ENCODE measurements around the gene LRRN2.

The LRRN2 gene

DNA sequence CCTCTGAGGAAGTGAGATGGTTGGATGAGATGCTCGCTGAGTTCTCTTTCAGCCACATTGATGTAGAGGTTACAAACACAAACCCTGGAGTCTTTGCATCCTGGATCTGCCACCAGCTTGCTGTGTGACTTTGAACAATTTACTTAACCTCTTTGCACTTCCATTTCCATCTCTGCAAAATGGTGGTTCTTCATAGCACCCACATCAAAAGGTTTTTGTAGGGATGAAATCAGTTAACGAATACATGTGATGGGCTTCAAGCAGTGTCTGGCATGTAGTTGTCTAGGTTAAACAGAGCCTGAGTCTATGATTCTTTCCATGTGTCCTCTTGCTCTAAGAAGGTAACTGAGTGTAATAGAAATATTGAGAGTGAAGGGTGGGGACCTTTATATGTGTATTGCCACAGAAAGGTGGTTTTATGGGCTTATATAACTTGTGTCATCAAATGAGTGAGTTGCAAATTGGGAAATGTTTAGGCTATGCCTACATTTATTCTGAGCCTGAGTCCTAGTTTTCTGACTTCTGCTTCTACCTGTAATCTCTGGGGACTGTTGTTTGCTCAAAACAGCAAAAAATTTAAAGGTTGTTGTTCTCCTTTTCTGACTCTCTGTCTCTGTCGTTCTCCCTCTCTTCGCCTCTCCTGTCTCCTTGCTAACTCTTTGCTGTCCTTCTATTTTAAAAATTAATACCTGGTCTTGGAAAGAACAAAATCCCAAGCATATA, 27.3 kb upstream of the LRRN2 start:
- no peak overlapping the region for H3K4me3 ChIP-seq (ENCODE audit: low read depth, low read length)
- in situ Hi-C loops (cut with HindIII; ENCODE audit: low sequenced_read_pairs): no loop called here
- DNase-seq (ENCODE audit: low read depth): no peak
- TF ChIP-seq, protein P1, sequence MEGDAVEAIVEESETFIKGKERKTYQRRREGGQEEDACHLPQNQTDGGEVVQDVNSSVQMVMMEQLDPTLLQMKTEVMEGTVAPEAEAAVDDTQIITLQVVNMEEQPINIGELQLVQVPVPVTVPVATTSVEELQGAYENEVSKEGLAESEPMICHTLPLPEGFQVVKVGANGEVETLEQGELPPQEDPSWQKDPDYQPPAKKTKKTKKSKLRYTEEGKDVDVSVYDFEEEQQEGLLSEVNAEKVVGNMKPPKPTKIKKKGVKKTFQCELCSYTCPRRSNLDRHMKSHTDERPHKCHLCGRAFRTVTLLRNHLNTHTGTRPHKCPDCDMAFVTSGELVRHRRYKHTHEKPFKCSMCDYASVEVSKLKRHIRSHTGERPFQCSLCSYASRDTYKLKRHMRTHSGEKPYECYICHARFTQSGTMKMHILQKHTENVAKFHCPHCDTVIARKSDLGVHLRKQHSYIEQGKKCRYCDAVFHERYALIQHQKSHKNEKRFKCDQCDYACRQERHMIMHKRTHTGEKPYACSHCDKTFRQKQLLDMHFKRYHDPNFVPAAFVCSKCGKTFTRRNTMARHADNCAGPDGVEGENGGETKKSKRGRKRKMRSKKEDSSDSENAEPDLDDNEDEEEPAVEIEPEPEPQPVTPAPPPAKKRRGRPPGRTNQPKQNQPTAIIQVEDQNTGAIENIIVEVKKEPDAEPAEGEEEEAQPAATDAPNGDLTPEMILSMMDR (IDR thresholded peaks at IDR 0.05; ENCODE audit: low read depth, low read length, missing control alignments): no peak

DNA sequence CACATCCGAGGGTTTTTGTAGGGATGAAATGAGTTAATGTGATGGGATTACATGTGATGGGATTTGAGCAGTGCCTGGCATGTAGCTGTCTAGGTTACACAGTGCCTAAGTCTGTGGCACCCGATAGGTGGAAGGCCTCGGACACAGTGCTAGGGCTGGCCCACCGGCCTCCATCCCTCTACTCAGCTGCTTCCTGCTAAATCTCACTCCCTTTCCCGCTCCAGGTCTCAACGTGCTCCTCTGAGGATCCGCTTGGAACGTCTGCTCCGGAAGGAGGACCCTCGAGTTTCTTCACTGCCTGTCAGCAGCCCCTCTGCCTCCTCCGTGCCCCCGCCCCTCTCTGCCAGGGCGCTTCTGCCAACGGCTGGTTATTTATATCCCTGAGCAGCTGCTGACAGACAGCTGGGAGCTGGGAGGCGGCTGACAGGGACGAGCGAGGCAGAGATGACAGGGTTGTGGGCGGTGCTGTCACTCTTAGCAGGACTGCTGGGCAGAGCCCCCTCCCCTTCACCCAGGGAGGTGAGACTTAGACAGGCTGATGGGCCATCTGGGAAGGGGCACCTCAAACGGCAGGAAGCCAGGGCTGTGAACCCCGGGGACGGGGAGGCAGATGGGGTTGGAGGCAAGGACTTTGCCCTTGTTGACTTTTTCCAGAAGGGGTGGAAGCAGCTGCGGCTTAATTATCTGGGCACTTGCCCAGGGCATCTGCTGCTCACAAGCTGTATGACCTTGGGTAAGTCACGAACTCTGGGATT, 26.6 kb upstream of the LRRN2 start:
- in situ Hi-C loops (cut with HindIII; ENCODE audit: low sequenced_read_pairs): no loop called here
- TF ChIP-seq, protein P1 (IDR thresholded peaks at IDR 0.05; ENCODE audit: low read depth, low read length, missing control alignments): no peak

DNA sequence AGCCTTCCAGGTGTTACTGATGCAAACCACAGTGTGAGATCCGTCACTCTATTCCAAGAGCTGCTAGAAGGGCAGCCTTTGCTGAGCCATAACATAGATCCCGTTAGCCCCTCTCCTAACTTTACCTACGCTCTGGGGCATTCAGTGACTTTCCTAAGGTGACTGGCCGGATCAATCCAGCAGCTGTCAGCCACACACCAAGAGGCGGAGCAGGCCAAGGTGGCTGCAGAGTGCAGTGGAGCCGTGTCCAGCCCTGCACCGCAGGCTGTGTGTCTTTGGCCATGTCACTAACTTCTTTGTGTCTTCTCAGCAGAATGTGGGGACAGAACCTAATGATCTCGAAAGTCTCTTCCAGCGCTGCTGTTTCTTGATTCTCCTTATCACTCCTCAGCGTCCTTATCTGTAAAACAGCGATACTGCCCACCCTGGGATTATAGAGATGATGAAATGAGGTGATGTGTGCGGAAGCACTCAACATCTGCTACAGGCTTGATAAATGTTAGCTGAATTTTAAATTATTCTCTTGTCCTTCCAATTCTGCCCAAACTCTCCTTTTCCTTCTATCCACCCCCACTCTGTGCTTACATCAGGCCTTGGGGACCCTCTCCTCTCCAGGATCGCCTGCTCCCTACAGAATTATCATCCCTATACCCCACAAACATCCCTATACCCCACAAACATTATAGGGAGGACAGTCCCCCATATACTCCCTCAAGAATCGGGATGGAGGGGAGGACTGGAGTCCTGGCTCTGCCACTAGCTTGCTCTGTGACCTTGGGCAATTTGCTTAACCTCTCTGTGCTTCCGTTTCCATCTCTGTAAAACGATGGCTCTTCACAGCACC, 25.8 kb upstream of the LRRN2 start:
- no peak for DNase-seq (ENCODE audit: low read depth)
- H3K4me3 ChIP-seq (ENCODE audit: low read depth, low read length): no peak overlapping the region
- TF ChIP-seq, protein P1 (IDR thresholded peaks at IDR 0.05; ENCODE audit: low read depth, low read length, missing control alignments): no peak
- in situ Hi-C loops (cut with HindIII; ENCODE audit: low sequenced_read_pairs): no loop called here

More for the DNA sequence above, 26.6 kb upstream of the LRRN2 start:
- H3K4me3 ChIP-seq (ENCODE audit: low read depth, low read length): no peak overlapping the region
- no peak for DNase-seq (ENCODE audit: low read depth)

DNA sequence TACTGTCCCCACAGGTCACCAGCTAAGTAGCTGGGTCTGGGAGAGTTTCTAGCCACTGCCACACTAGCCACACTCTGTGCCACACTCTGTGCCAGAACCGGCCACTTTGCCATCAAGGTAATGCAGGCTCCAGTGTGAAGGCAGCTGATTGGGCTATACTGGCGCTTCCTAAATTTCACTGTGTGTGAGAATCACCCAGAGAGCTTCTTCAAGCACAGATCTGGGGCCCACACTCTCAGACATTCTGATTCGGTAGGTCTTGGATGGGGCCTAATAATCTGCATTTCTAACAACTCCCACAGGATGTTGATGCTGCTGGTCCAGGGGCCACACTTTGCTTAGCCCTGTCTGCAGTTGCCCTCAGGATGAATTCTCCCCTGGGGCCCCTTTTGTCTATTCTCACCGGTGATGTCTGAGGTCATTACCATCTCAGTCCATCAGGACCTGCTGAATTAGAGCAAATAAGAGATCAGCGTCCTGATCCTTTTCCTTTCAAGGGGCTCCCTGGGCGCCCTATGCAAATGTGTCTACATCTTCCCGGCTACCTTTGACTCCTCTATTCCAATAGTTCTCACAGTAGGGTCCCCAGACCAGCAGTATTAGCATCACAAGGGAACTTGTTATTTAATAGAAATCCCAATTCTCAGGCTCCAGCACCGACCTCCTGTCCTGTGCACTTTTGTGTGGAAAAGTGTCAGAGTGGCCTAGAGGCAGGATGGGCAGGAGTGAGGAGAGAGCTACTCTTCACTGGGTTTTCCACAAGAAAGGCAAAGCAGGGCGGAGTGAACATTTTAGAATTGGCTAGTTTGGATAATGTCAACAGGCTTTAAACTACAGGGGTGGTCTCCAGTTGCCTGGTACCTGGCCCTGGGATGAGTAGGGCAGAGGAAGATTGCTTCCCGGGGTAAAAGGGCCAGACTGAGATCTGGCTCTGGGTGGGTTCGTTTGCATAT, 24.7 kb upstream of the LRRN2 start:
- no peak for DNase-seq (ENCODE audit: low read depth)
- no peak overlapping the region for H3K4me3 ChIP-seq (ENCODE audit: low read depth, low read length)
- in situ Hi-C loops (cut with HindIII; ENCODE audit: low sequenced_read_pairs): no loop called here
- TF ChIP-seq, protein P1 (IDR thresholded peaks at IDR 0.05; ENCODE audit: low read depth, low read length, missing control alignments): no peak

DNA sequence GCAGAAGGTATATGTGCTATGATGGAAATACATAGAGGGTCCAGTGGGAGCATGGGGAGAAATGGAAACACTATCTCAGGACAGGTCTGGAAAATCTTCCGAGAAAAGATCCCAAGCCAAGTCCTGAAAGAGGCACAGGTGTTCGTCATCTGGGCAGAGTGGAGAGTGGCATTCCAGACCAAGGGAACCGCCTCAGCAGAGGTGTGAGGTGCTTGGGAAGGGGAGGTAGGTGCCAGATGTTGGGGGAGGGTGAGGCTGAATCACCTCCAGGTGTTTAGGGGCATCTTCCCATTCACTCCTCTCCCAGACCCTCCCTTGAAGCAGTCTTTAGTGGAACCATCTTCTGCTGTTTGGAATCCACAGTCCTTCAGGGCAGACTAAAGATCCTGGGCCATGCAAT, 23.5 kb upstream of the LRRN2 start:
- H3K4me3 ChIP-seq (ENCODE audit: low read depth, low read length): no peak overlapping the region
- TF ChIP-seq, protein P1 (IDR thresholded peaks at IDR 0.05; ENCODE audit: low read depth, low read length, missing control alignments): no peak
- in situ Hi-C loops (cut with HindIII; ENCODE audit: low sequenced_read_pairs): no loop called here
- no peak for DNase-seq (ENCODE audit: low read depth)
